ENCODE measurements around the gene AFTPH. TPM values are rescaled to one million over a fixed set of nuclear protein-coding genes. Genes with fewer than 3 reads are reported as not detected.

Gene AFTPH
- total RNA-seq, 2 experiments from 2014 or later = 24.2 to 24.3 TPM

DNA sequence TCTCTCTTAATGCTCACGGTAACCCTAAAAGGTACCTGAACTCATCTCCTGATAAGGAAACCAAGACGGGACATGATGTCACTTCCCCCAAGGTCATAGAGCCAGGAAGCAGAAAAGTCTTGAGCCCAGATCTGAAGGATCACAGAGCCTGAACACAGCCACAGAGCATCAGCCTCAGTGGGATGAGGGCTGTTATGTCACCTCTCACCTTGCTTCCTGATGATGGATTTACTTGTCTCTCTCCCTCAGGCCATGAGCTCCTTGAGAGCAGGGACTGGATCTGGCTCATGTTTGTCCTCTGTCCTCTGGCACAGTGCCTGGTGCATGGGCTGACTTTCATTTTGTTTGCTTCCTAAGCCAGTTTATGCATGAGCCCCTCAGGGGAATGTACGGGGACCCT lies 75.3 kb downstream of the AFTPH start:
- intact Hi-C loops (cut with DNase I, micrococcal nuclease) = no loop called here
- H3K27ac Mint-ChIP-seq = no peak overlapping the region

DNA sequence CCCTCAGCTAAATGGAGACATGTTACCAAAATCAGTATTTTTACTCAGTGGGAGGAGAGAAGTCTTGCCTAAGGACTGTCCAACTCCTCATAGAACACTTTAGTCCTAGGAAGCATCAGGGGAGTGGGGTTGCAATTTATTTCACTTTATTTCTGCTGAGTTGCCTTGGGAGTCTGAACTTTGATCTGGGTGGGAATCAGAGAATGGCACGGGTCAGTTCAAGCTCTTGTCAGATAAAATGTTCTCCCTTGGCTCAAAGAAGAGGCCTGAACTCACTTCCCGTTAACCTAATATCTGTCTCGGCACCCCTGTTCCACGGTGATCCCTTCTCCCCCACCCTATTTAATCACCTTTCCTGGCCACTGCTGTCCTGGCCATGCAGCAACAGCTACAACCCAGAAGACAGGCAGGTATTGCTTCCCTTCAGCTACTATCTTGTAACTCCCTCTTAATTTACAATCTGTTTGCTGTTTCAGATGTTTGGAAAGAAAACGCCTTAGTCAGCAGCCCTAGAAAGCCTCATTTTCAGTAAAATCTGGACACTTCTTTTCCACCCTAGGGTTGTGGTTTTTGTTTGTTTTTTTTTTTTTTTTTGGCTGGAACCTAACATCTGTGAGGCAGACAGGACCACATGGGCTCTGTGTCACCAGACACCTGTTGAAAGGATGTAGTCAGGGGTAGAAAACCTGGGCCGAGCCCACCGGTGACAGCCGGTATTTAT lies 77.1 kb downstream of the AFTPH start:
- H3K27ac ChIP-seq (ENCODE audit: low read depth in 1 of 2, low read length in 2 of 2) = no peak overlapping the region
- H3K27me3 ChIP-seq (ENCODE audit: control insufficient read depth in 1 of 2, insufficient read depth in 2 of 2, low read length in 2 of 2) = no peaks in the 10 kb centered on the region
- CTCF ChIA-PET = no interaction called here
- ATAC-seq (ENCODE audit: poor library complexity) (no peak), DNase-seq (no peak)
- H3K4me3 Mint-ChIP-seq = no peak overlapping the region
- no peaks in the 10 kb centered on the region for H3K36me3 Mint-ChIP-seq (ENCODE audit: low read depth)
- H3K4me1 ChIP-seq (ENCODE audit: insufficient read depth, low read length) = peaks cover 12% of the 10 kb centered on the region
- H3K27ac Mint-ChIP-seq = no peak overlapping the region
- intact Hi-C loops (cut with DNase I, micrococcal nuclease) = no loop called here
- POLR2A ChIA-PET = interaction anchor here (0.7 kb wide), 1 partner anchor 43 kb away, joined by 3 read pairs; no protein-coding TSS in a partner anchor
- H3K4me1 Mint-ChIP-seq (ENCODE audit: low read depth) = peaks cover 4% of the 10 kb centered on the region
- no peak overlapping the region for H3K4me3 ChIP-seq (ENCODE audit: low read length)
- no peaks in the 10 kb centered on the region for H3K9me3 Mint-ChIP-seq
- no peaks in the 10 kb centered on the region for H3K9me3 ChIP-seq (ENCODE audit: control insufficient read depth in 1 of 2, insufficient read depth in 1 of 2, low read length in 2 of 2)
- TF ChIP-seq, protein P1, sequence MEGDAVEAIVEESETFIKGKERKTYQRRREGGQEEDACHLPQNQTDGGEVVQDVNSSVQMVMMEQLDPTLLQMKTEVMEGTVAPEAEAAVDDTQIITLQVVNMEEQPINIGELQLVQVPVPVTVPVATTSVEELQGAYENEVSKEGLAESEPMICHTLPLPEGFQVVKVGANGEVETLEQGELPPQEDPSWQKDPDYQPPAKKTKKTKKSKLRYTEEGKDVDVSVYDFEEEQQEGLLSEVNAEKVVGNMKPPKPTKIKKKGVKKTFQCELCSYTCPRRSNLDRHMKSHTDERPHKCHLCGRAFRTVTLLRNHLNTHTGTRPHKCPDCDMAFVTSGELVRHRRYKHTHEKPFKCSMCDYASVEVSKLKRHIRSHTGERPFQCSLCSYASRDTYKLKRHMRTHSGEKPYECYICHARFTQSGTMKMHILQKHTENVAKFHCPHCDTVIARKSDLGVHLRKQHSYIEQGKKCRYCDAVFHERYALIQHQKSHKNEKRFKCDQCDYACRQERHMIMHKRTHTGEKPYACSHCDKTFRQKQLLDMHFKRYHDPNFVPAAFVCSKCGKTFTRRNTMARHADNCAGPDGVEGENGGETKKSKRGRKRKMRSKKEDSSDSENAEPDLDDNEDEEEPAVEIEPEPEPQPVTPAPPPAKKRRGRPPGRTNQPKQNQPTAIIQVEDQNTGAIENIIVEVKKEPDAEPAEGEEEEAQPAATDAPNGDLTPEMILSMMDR (IDR thresholded peaks at IDR 0.05) = no peak
- no peaks in the 10 kb centered on the region for H3K36me3 ChIP-seq (ENCODE audit: insufficient read depth, low read length)
- no peaks in the 10 kb centered on the region for H3K27me3 Mint-ChIP-seq

More for the DNA sequence above, 75.3 kb downstream of the AFTPH start:
- Mint-ChIP-seq H3K9me3 (no peaks in the 10 kb centered on the region), H3K4me1 (ENCODE audit: low read depth) (no peaks in the 10 kb centered on the region), H3K4me3 (no peak overlapping the region), H3K36me3 (ENCODE audit: low read depth) (no peaks in the 10 kb centered on the region), H3K27me3 (no peaks in the 10 kb centered on the region)
- ATAC-seq (ENCODE audit: poor library complexity) (no peak), DNase-seq (peak in 1 of 14 experiments; percentile 19)
- Histone ChIP-seq H3K9me3 (ENCODE audit: control insufficient read depth in 1 of 2, insufficient read depth in 1 of 2, low read length in 2 of 2) (no peaks in the 10 kb centered on the region), H3K4me1 (ENCODE audit: insufficient read depth, low read length) (peaks cover 5% of the 10 kb centered on the region), H3K4me3 (ENCODE audit: low read length) (no peak overlapping the region), H3K36me3 (ENCODE audit: insufficient read depth, low read length) (no peaks in the 10 kb centered on the region), H3K27ac (ENCODE audit: low read depth in 1 of 2, low read length in 2 of 2) (no peak overlapping the region), H3K27me3 (ENCODE audit: control insufficient read depth in 1 of 2, insufficient read depth in 2 of 2, low read length in 2 of 2) (no peaks in the 10 kb centered on the region)
- POLR2A ChIA-PET = no interaction called here
- TF ChIP-seq, protein P1 (IDR thresholded peaks at IDR 0.05) = no peak
- CTCF ChIA-PET = no interaction called here

DNA sequence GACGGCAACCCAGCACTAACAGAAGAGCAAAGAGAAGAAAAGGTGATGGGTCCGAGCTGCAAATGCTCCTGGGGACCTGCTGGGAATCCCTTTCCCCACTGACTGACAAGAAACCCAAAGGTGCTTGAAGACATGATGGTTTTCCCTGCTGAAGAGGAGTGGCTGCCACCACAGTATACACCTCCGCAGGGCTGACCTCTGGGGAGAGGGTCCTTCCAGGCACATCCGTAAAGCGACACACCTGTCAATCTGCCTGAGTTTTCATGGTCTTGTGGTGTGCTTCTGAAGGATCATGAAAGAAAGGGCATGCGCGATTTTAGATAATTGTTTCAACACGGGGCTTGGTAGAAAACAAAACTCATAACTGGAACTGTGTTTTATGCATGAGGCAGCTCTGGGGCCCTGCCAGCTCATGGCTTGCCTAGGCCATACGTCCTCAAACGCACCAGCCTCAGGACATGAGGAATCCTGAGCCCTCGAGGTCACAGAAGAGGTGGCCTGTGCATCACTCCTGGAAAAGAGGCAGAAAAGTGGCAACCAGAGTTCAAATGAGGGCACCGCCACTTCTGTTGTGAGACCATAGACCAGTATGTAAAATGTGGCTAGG lies 77.8 kb downstream of the AFTPH start:
- intact Hi-C loops (cut with DNase I, micrococcal nuclease) = no loop called here
- no peaks in the 10 kb centered on the region for H3K36me3 ChIP-seq (ENCODE audit: insufficient read depth, low read length)
- H3K27me3 ChIP-seq (ENCODE audit: control insufficient read depth in 1 of 2, insufficient read depth in 2 of 2, low read length in 2 of 2) = no peaks in the 10 kb centered on the region
- Mint-ChIP-seq H3K36me3 (ENCODE audit: low read depth) (no peaks in the 10 kb centered on the region), H3K4me1 (ENCODE audit: low read depth) (peaks cover 11% of the 10 kb centered on the region), H3K4me3 (no peak overlapping the region), H3K27me3 (no peaks in the 10 kb centered on the region), H3K27ac (no peak overlapping the region), H3K9me3 (no peaks in the 10 kb centered on the region)
- ChIA-PET POLR2A (no interaction called here), CTCF (no interaction called here)
- no peak overlapping the region for H3K4me3 ChIP-seq (ENCODE audit: low read length)
- no peak overlapping the region for H3K27ac ChIP-seq (ENCODE audit: low read depth in 1 of 2, low read length in 2 of 2)
- H3K9me3 ChIP-seq (ENCODE audit: control insufficient read depth in 1 of 2, insufficient read depth in 1 of 2, low read length in 2 of 2) = no peaks in the 10 kb centered on the region
- DNase-seq (no peak), ATAC-seq (ENCODE audit: poor library complexity) (no peak)
- peaks cover 19% of the 10 kb centered on the region for H3K4me1 ChIP-seq (ENCODE audit: insufficient read depth, low read length)
- TF ChIP-seq, protein P1 (IDR thresholded peaks at IDR 0.05) = no peak
